ENCODE measurements around the gene TRIM25.

The TRIM25 gene

GRCh38 chr17:56892333-56892732 is 21.5 kb downstream of the TRIM25 start:
- DNase-seq = no peak

GRCh38 chr17:56891751-56892150 is 22.1 kb downstream of the TRIM25 start:
- no peak for DNase-seq

GRCh38 chr17:56890906-56891674 is 22.8 kb downstream of the TRIM25 start:
- no peak for DNase-seq

DNA sequence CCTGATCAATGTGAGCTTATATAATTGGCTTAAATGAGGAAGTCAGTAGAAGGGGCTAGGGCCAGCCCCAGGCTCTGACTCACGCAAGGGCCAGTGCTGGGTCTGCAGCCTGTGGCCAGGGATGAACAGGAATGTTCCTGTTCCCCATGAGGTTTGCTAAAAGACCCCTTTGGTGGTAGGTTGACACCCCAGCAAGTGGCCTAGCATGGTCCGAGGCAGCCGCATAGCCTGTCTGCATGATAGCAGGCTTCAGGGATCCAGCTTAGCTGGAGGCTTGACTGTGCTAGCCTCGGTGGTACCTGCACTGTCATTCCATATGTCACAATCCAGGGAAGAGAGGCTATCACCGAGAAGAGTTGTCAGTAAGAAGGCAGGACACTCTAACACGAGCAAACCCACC is 23.5 kb downstream of the TRIM25 start:
- no peak for DNase-seq

GRCh38 chr17:56887552-56888467 is 26.0 kb downstream of the TRIM25 start:
- no peak for DNase-seq

- no peak for DNase-seq
Observed at GRCh38 chr17:56887105-56887504, 26.7 kb downstream of the TRIM25 start.

DNA sequence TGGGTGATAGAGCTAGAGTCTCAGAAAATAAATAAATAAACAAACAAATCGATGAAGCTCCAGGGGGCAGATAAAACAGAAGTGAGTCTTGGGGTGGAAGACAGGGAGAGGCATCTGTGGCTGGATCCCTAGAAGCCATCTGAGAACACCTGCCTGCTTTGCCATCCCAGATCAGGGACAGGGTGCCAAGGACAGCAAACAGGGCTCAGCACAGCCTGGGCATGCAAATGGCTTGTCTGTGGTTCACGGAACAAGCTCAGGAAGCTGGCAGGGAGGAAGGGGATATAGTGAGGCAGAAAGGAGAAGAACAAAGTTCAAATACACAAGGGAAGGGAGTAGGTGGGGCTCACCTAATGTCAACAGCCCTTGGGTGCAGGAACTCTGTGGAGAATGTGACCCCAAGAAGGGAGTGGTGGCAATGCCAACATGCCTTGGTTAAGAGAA is 27.5 kb downstream of the TRIM25 start:
- DNase-seq = no peak

- DNase-seq = no peak
Observed at GRCh38 chr17:56885312-56885657, 28.6 kb downstream of the TRIM25 start.

GRCh38 chr17:56884483-56885311 is 29.2 kb downstream of the TRIM25 start:
- DNase-seq = peak; percentile 22

- DNase-seq = no peak
Observed at GRCh38 chr17:56883616-56884015, 30.2 kb downstream of the TRIM25 start.

DNA sequence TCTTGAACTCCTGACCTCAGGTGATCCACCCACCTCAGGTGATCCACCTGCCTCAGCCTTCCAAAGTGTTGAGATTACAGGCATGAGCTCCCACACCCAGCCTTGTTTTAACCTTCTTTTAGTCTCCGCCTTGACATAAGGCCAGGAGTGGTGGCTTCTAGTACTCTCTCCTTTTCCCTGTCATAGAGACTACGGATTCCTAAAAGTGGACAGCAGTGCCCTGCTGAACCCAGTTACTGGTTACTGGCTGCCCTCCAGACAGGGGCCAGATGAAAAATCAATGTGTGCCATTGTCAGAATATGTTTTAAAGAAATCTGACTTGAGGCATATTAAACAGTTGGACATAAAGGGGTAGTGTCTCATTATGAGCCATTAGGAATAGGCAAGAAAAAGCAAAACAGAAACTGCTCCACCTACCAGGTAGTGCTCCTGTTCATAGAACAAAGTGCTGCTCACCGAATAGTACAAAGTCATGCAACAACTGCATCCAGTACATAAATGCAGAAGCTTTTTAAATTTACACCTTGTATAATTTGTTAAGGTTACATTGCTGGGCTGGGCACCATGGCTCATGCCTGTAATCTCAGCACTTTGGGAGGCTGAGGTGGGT is 32.1 kb downstream of the TRIM25 start:
- no peak for DNase-seq

GRCh38 chr17:56880571-56880970 is 33.3 kb downstream of the TRIM25 start:
- DNase-seq = no peak

GRCh38 chr17:56880133-56880532 is 33.7 kb downstream of the TRIM25 start:
- DNase-seq = no peak

DNA sequence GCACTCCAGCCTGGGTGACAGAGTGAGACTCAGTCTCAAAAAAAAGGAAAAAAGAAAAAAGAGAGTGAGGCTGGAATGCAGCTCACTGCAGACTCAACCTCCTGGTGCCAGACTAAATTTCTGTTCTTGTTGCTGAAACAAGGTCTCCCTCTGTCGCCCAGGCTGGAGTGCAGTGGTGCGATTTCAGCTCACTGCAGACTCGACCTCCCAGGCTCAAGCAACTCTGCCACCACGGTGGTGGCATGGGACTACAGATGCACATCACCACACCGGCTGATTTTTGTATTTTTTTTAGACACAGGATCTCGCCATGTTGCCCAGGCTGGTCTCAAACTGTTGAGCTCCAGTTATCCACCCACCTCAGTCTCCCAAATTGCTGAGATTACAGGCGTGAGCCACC is 34.6 kb downstream of the TRIM25 start:
- no peak for DNase-seq

- no peak for DNase-seq
Observed at GRCh38 chr17:56876766-56877179, 37.1 kb downstream of the TRIM25 start.

- no peak for DNase-seq
Observed at GRCh38 chr17:56870081-56870651, 43.7 kb downstream of the TRIM25 start.

- DNase-seq = no peak
Observed at GRCh38 chr17:56868716-56869115, 45.1 kb downstream of the TRIM25 start.

DNA sequence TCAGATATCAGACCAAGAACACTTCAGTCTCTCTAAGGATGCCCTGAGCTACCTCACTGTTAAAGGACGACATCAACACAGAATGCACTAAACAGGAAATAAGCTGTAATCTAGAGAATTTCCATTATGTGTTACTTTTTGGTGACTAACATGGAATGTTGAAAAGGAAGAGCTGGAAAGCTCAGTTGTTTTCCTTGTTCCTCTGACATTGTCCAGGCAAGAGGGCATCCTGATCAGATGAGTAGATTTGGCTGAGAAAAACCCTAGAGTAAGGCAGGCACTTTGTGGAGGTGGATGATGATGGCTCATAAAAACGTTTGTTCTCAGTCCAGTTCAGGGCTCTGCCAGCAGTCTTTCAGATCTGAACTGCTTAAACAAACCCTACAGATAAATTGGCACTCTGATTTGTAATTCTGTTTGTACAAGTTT is 45.9 kb downstream of the TRIM25 start:
- DNase-seq = no peak

- DNase-seq = no peak
Observed at GRCh38 chr17:56866496-56866895, 47.4 kb downstream of the TRIM25 start.

GRCh38 chr17:56866076-56866475 is 47.8 kb downstream of the TRIM25 start:
- DNase-seq = no peak

GRCh38 chr17:56863974-56864373 is 49.9 kb downstream of the TRIM25 start:
- no peak for DNase-seq

- no peak for DNase-seq
Observed at GRCh38 chr17:56861899-56862298, 52.0 kb downstream of the TRIM25 start.

Measured in NCI-H748 treated with DMSO at 0.1 percent for 48 hours (cell line).